ENCODE data around the gene IFFO2.

DNA sequence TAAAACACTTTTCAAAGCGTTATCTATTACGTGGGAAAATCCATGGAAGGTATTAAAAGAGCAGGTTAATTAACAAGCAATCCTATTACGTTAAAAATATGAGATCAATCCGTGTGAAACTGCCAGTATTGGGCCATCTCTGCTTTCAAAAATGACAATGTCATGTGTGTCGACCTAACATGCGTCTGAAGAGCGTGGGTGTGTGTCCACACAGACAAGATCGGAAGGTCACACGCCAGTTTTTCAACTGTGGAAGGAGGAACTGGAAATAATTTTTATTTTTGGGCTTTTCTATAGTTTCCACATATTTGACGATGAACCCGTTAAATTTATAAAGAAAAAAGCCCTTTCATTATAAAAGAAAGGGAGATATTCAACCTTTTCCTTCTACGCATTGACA is 36.5 kb downstream of the IFFO2 start:
- TF ChIP-seq RFX5 (IDR thresholded peaks at IDR 0.05; ENCODE audit: borderline replicate concordance, low read depth, low read length) = no peak
- TF ChIP-seq, protein P1, sequence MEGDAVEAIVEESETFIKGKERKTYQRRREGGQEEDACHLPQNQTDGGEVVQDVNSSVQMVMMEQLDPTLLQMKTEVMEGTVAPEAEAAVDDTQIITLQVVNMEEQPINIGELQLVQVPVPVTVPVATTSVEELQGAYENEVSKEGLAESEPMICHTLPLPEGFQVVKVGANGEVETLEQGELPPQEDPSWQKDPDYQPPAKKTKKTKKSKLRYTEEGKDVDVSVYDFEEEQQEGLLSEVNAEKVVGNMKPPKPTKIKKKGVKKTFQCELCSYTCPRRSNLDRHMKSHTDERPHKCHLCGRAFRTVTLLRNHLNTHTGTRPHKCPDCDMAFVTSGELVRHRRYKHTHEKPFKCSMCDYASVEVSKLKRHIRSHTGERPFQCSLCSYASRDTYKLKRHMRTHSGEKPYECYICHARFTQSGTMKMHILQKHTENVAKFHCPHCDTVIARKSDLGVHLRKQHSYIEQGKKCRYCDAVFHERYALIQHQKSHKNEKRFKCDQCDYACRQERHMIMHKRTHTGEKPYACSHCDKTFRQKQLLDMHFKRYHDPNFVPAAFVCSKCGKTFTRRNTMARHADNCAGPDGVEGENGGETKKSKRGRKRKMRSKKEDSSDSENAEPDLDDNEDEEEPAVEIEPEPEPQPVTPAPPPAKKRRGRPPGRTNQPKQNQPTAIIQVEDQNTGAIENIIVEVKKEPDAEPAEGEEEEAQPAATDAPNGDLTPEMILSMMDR (IDR thresholded peaks at IDR 0.05; ENCODE audit: control extremely low read depth in 1 of 3, insufficient read depth in 1 of 3, low read depth in 1 of 3, low read length in 3 of 3) = no peak
- TF ChIP-seq SP1 (IDR thresholded peaks at IDR 0.05; ENCODE audit: low read depth, low read length) = no peak
- no peak for TF ChIP-seq POLR2A (IDR thresholded peaks at IDR 0.05; ENCODE audit: control extremely low read depth in 1 of 2, low read depth in 2 of 2, low read length in 2 of 2)
- TF ChIP-seq ZNF274 (IDR thresholded peaks at IDR 0.05; ENCODE audit: borderline replicate concordance, extremely low read depth, low read length) = no peak
- no peak for TF ChIP-seq EGR1 (IDR thresholded peaks at IDR 0.05; ENCODE audit: borderline replicate concordance, low read depth, low read length)
- no peak for TF ChIP-seq EP300 (IDR thresholded peaks at IDR 0.05; ENCODE audit: borderline replicate concordance in 1 of 2, low read depth in 2 of 2, low read length in 2 of 2)
- no peak for TF ChIP-seq BACH1 (IDR thresholded peaks at IDR 0.05; ENCODE audit: low read length)
- TF ChIP-seq, protein P2, sequence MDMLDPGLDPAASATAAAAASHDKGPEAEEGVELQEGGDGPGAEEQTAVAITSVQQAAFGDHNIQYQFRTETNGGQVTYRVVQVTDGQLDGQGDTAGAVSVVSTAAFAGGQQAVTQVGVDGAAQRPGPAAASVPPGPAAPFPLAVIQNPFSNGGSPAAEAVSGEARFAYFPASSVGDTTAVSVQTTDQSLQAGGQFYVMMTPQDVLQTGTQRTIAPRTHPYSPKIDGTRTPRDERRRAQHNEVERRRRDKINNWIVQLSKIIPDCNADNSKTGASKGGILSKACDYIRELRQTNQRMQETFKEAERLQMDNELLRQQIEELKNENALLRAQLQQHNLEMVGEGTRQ (IDR thresholded peaks at IDR 0.05; ENCODE audit: low read length) = no peak
- TF ChIP-seq, protein P3, sequence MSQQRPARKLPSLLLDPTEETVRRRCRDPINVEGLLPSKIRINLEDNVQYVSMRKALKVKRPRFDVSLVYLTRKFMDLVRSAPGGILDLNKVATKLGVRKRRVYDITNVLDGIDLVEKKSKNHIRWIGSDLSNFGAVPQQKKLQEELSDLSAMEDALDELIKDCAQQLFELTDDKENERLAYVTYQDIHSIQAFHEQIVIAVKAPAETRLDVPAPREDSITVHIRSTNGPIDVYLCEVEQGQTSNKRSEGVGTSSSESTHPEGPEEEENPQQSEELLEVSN (IDR thresholded peaks at IDR 0.05) = no peak
- no peak for TF ChIP-seq JUN (IDR thresholded peaks at IDR 0.05; ENCODE audit: low read depth, low read length)
- no peak for TF ChIP-seq HDAC6 (IDR thresholded peaks at IDR 0.05; ENCODE audit: low read depth, low read length)
- no peak for TF ChIP-seq TAF7 (optimal IDR thresholded peaks at IDR 0.05; ENCODE audit: borderline replicate concordance, low read depth, low read length)
